Measurements from ENCODE around the gene TMEM185A. TPM values are rescaled to one million over a fixed set of nuclear protein-coding genes. Genes with fewer than 3 reads are reported as not detected.
"Not testable (repeated sequence)": the region's sequence is repeated elsewhere in the genome, so short reads cannot be mapped to it uniquely, and the experiment has no call there.

Gene TMEM185A
- total RNA-seq, 1 donor from 2014 or later: 16.6 TPM

- intact Hi-C loops (cut with micrococcal nuclease): not testable (repeated sequence)
Measured at GRCh38 chrX:149555251-149555650, 76.3 kb downstream of the TMEM185A start.

- intact Hi-C loops (cut with micrococcal nuclease): not testable (repeated sequence)
Measured at GRCh38 chrX:149551939-149552248, 79.7 kb downstream of the TMEM185A start.

GRCh38 chrX:149551245-149551938 lies 80.2 kb downstream of the TMEM185A start:
- intact Hi-C loops (cut with micrococcal nuclease): not testable (repeated sequence)

GRCh38 chrX:149550454-149550853 lies 81.1 kb downstream of the TMEM185A start:
- intact Hi-C loops (cut with micrococcal nuclease): not testable (repeated sequence)

GRCh38 chrX:149549701-149550100 lies 81.9 kb downstream of the TMEM185A start, which contains the start of gene HSFX3:
Gene HSFX3, minus strand, starts transcription at chrX:149549924. Its CDS starts 72 bp downstream, at chrX:149549852.
- intact Hi-C loops (cut with micrococcal nuclease): not testable (repeated sequence)

- intact Hi-C loops (cut with micrococcal nuclease): not testable (repeated sequence)
Measured at GRCh38 chrX:149547782-149548181, 83.8 kb downstream of the TMEM185A start.

- intact Hi-C loops (cut with micrococcal nuclease): not testable (repeated sequence)
Measured at GRCh38 chrX:149546962-149547361, 84.6 kb downstream of the TMEM185A start.

Other genes starting within 250 kb of the TMEM185A start
- 48.8 and 51.0 TPM in 2 replicates for gene IDS, start 126.5 kb downstream of the TMEM185A start, total RNA-seq
- gene EOLA1, start 90.8 kb downstream of the TMEM185A start, total RNA-seq: 32.2 and 34.0 TPM in 2 replicates
- not detected in 2 replicates for gene HSFX3, start 81.9 kb downstream of the TMEM185A start, total RNA-seq
- not detected in 2 replicates for gene MAGEA9B, start 44.3 kb downstream of the TMEM185A start, total RNA-seq
- gene HSFX2, start 36.5 kb downstream of the TMEM185A start, total RNA-seq: 0.52 TPM in 1 of 2 replicates, not detected in the other
- not detected in 2 replicates for gene MAGEA11, start 80.3 kb upstream of the TMEM185A start, total RNA-seq
- 0.84 and 1.3 TPM in 2 replicates for gene HSFX1, start 142.3 kb upstream of the TMEM185A start, total RNA-seq
- not detected in 2 replicates for gene MAGEA9, start 150.1 kb upstream of the TMEM185A start, total RNA-seq
- gene MAGEA8, start 249.4 kb upstream of the TMEM185A start, total RNA-seq: not detected in 2 replicates